Esophagus muscularis mucosa (tissue), 4 donors: ENCODE data around the gene ISOC1. TPM values are rescaled to one million over a fixed set of nuclear protein-coding genes. Genes with fewer than 3 reads are reported as not detected.

Source experiments
- DNase-seq: peaks from one replicate; pipeline ENCODE4 v3.0.0-alpha.2; 2017; ENCODE audit errors: extremely low spot score
- H3K27ac ChIP-seq, 4 donors: fragments of 200-600 bp; sonication (generic); replicated peaks in 1 of 4; 1 replicate in 3 of 4; 2 replicates in 1 of 4; pipeline ENCODE4 v1.5.1; 2016 to 2019; ENCODE audit warnings: mild to moderate bottlenecking in 1 of 4
- H3K27me3 ChIP-seq, 4 donors: fragments of 200-600 bp; sonication (generic); one replicate each; pipeline versions ENCODE4 v1.5.1 to v1.6.0; 2016 to 2019
- H3K36me3 ChIP-seq, 4 donors: fragments of 200-600 bp; sonication (generic); one replicate each; pipeline ENCODE4 v1.5.1; 2016 to 2019
- H3K4me1 ChIP-seq, 4 donors: fragments of 200-600 bp; sonication (generic); one replicate each; pipeline ENCODE4 v1.5.1; 2016 to 2019
- H3K4me3 ChIP-seq, 4 donors: fragments of 200-600 bp; sonication (generic); 1 replicate in 2 of 4; 2 replicates in 2 of 4; pipeline ENCODE4 v1.5.1; 2016 to 2019; ENCODE audit warnings: mild to moderate bottlenecking in 4 of 4, moderate library complexity in 1 of 4
- H3K9me3 ChIP-seq, 4 donors: fragments of 200-600 bp; sonication (generic); 1 replicate in 3 of 4; 2 replicates in 1 of 4; pipeline ENCODE4 v1.5.1; 2016 to 2019
- EP300 ChIP-seq: sonication (generic); formaldehyde crosslinking; IDR thresholded peaks from one replicate; pipeline ENCODE4 v1.6.1; 2017; ENCODE audit warnings: antibody characterized with exemption
- POLR2A ChIP-seq: fragments of 450-650 bp; IDR thresholded peaks from one replicate; pipeline ENCODE4 v1.6.1; 2017; ENCODE audit warnings: antibody characterized with exemption, moderate library complexity, mild to moderate bottlenecking, low read depth
- POLR2AphosphoS5 ChIP-seq, 2 donors: sonication (generic); formaldehyde crosslinking; IDR thresholded peaks; one replicate each; pipeline ENCODE4 v1.6.1; 2017; ENCODE audit warnings: antibody characterized with exemption in 2 of 2
- WGBS: methylation state at CpG from one replicate; pipeline ENCODE4 v1.1.5; 2018; 5-methylcytosine and 5-hydroxymethylcytosine counted together
- intact Hi-C: fragments of 100-400 bp; cut with DNase I; formaldehyde crosslinking; loops from one replicate; pipeline ENCODE4 v1.15.1; 2023
- total RNA-seq, 4 donors: library from RNA; depleted of rRNA; stranded (reverse); fragments of >200 nt; gene quantifications; one replicate each; pipeline versions ENCODE4 v1.1.0 to v1.2.1, GENCODE V29; 2016
- TF ChIP-seq, protein P1 (sequence below), 3 experiments: fragments of 200-600 bp in 2 of 3; fragments of 450-650 bp in 1 of 3; sonication (generic) in 2 of 3; IDR thresholded peaks; one replicate each; pipeline ENCODE4 v1.5.1; 2017 to 2019; ENCODE audit warnings: antibody characterized with exemption in 3 of 3, mild to moderate bottlenecking in 2 of 3, moderate library complexity in 1 of 3

ISOC1 gene
- total RNA-seq, 4 donors from 2014 or later = 53.5 to 136 (median 89.5) TPM

DNA sequence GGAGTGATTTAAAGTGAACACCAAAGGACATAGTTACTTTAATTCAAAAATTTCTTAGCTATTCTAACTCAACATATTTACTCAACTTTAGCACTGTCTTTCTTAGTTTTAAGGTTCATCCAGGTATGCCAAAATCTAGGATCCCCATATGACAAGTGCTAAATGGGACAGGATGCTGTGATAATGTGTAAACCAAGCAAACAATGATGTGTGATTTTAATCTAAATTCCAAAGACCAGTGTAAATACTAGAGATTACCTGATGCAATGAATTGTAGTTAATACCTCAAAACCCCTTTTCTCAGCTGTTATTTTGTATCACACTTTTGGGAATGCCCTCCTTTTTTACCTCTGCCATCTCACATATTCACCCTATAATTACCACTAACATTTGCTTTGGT lies 26.8 kb upstream of the ISOC1 start:
- H3K4me1 ChIP-seq = peaks cover 7 to 23% (median 21%) of the 10 kb centered on the region in 4 donors
- TF ChIP-seq POLR2A = no peak
- no peak for TF ChIP-seq POLR2AphosphoS5 (IDR thresholded peaks at IDR 0.05)
- TF ChIP-seq, protein P1, sequence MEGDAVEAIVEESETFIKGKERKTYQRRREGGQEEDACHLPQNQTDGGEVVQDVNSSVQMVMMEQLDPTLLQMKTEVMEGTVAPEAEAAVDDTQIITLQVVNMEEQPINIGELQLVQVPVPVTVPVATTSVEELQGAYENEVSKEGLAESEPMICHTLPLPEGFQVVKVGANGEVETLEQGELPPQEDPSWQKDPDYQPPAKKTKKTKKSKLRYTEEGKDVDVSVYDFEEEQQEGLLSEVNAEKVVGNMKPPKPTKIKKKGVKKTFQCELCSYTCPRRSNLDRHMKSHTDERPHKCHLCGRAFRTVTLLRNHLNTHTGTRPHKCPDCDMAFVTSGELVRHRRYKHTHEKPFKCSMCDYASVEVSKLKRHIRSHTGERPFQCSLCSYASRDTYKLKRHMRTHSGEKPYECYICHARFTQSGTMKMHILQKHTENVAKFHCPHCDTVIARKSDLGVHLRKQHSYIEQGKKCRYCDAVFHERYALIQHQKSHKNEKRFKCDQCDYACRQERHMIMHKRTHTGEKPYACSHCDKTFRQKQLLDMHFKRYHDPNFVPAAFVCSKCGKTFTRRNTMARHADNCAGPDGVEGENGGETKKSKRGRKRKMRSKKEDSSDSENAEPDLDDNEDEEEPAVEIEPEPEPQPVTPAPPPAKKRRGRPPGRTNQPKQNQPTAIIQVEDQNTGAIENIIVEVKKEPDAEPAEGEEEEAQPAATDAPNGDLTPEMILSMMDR (IDR thresholded peaks at IDR 0.05) = no peak
- no peak for TF ChIP-seq EP300
- intact Hi-C loops = no loop called here
- no peak for DNase-seq
- no peaks in the 10 kb centered on the region for H3K9me3 ChIP-seq
- no peaks in the 10 kb centered on the region for H3K27me3 ChIP-seq
- no peak overlapping the region for H3K27ac ChIP-seq
- H3K36me3 ChIP-seq = no peaks in the 10 kb centered on the region
- no peak overlapping the region for H3K4me3 ChIP-seq

DNA sequence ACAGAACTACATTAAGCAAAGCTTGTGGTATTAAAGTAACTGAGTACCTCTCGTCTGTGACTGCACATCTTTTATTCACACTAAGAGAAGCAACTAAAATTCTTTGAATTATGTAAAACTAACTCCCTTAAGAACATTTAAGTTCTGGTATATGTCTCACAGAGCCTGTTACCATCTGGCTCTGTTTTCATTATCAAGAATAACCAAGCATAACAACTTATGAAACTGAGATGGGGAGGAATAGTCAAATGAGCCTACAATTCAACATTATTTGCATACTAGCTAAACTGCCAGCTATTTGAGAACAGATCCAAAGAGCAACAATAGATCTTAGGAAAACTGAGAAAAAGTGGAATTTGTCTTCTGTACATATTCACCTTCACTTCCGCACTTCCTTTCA lies 25.3 kb upstream of the ISOC1 start:
- 84% methylated on average over 2 of the region's 2 CpGs for WGBS
- intact Hi-C loops = no loop called here
- no peak overlapping the region for H3K27ac ChIP-seq
- no peaks in the 10 kb centered on the region for H3K9me3 ChIP-seq
- no peaks in the 10 kb centered on the region for H3K27me3 ChIP-seq
- no peak for DNase-seq
- TF ChIP-seq POLR2A (no peak), POLR2AphosphoS5 (IDR thresholded peaks at IDR 0.05) (no peak), EP300 (no peak)
- TF ChIP-seq, protein P1 (IDR thresholded peaks at IDR 0.05) = no peak
- H3K4me3 ChIP-seq = no peak overlapping the region
- peaks cover 0 to 8% (median 6%) of the 10 kb centered on the region in 4 donors for H3K4me1 ChIP-seq
- H3K36me3 ChIP-seq = no peaks in the 10 kb centered on the region

DNA sequence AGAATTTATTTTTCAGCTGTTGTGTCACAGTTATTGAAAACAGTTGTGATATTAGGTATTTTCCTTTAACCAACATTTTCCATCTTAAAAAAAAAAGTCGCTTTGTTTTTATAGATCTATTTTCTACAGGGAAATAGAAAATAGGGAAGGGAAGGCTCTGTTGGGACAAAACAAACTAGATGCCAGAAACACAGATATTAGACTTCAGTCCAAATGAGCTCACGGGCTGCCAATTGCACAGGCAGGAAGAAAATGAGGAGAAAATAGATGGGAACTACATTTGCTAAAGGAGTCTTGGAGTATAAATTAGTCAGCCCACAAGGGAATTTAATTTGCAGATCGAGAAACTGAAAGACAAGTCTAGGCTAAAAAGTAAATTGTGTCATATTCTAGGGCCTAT lies 21.4 kb upstream of the ISOC1 start:
- Histone ChIP-seq H3K9me3 (no peaks in the 10 kb centered on the region), H3K27ac (no peak overlapping the region), H3K36me3 (no peaks in the 10 kb centered on the region), H3K27me3 (no peaks in the 10 kb centered on the region), H3K4me1 (peaks cover 0 to 26% (median 19%) of the 10 kb centered on the region in 4 donors), H3K4me3 (no peak overlapping the region)
- DNase-seq = no peak
- WGBS = 73% methylated on average over 3 of the region's 3 CpGs
- TF ChIP-seq EP300 = no peak
- no peak for TF ChIP-seq POLR2A
- TF ChIP-seq, protein P1 (IDR thresholded peaks at IDR 0.05) = no peak
- no peak for TF ChIP-seq POLR2AphosphoS5 (IDR thresholded peaks at IDR 0.05)
- intact Hi-C loops = no loop called here

DNA sequence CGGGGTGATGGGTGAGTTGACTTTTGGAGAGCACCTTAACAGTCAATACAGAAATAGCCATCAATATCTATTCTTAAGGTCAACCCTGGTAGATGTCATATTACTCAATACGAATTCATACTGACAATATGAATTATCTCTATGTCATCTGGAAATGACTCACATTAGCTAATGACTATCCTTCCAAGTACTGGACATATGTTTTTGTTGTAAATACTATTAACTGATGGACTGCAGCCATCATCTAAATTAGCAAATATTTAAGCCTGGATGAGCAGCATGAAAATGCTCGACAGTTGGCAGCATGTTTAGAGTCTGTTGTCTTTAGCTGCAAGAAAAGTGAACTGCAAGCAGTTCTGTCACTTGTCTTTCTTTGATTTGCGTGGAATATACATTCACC lies 19.6 kb upstream of the ISOC1 start:
- WGBS = 52% methylated on average over 4 of the region's 4 CpGs
- intact Hi-C loops = no loop called here

More for the DNA sequence above, 19.6 kb upstream of the ISOC1 start:
- TF ChIP-seq EP300 (no peak), POLR2AphosphoS5 (IDR thresholded peaks at IDR 0.05) (no peak), POLR2A (no peak)
- TF ChIP-seq, protein P1 (IDR thresholded peaks at IDR 0.05) = no peak
- Histone ChIP-seq H3K4me1 (peaks cover 0 to 41% (median 24%) of the 10 kb centered on the region in 4 donors), H3K9me3 (no peaks in the 10 kb centered on the region), H3K36me3 (no peaks in the 10 kb centered on the region), H3K27me3 (no peaks in the 10 kb centered on the region), H3K27ac (no peak overlapping the region), H3K4me3 (no peak overlapping the region)
- DNase-seq = no peak
